Measurements from ENCODE around the gene TSC1.
A peak's percentile ranks its signal among the peaks of the same experiment; 100 is the strongest.

TSC1 gene

GRCh38 chr9:132887181-132888120, 57.0 kb downstream of the TSC1 start:
- no peak for DNase-seq
- Mint-ChIP-seq H3K4me1 (peaks cover 11% of the 10 kb centered on the region), H3K4me3 (no peak overlapping the region), H3K27ac (no peak overlapping the region), H3K9me3 (no peaks in the 10 kb centered on the region), H3K27me3 (ENCODE audit: low read depth, poor library complexity) (no peaks in the 10 kb centered on the region), H3K36me3 (ENCODE audit: low read depth) (no peaks in the 10 kb centered on the region)
- TF ChIP-seq CTCF (IDR thresholded peaks at IDR 0.05), result no peak

GRCh38 chr9:132886334-132886725, 58.1 kb downstream of the TSC1 start:
- no peaks in the 10 kb centered on the region for H3K36me3 Mint-ChIP-seq (ENCODE audit: low read depth)
- H3K4me1 Mint-ChIP-seq, result peaks cover 16% of the 10 kb centered on the region
- no peak for DNase-seq
- H3K9me3 Mint-ChIP-seq, result no peaks in the 10 kb centered on the region
- no peak overlapping the region for H3K27ac Mint-ChIP-seq
- TF ChIP-seq CTCF (IDR thresholded peaks at IDR 0.05), result no peak
- no peaks in the 10 kb centered on the region for H3K27me3 Mint-ChIP-seq (ENCODE audit: low read depth, poor library complexity)
- no peak overlapping the region for H3K4me3 Mint-ChIP-seq

GRCh38 chr9:132885720-132886333, 58.6 kb downstream of the TSC1 start:
- H3K4me1 Mint-ChIP-seq, result peaks cover 16% of the 10 kb centered on the region
- no peak for DNase-seq
- H3K36me3 Mint-ChIP-seq (ENCODE audit: low read depth), result no peaks in the 10 kb centered on the region
- H3K4me3 Mint-ChIP-seq, result no peak overlapping the region
- H3K9me3 Mint-ChIP-seq, result no peaks in the 10 kb centered on the region
- TF ChIP-seq CTCF (IDR thresholded peaks at IDR 0.05), result no peak
- H3K27me3 Mint-ChIP-seq (ENCODE audit: low read depth, poor library complexity), result no peaks in the 10 kb centered on the region
- no peak overlapping the region for H3K27ac Mint-ChIP-seq

GRCh38 chr9:132883349-132884294, 60.8 kb downstream of the TSC1 start:
- no peak overlapping the region for H3K4me3 Mint-ChIP-seq
- no peak for DNase-seq
- H3K36me3 Mint-ChIP-seq (ENCODE audit: low read depth), result no peaks in the 10 kb centered on the region
- no peaks in the 10 kb centered on the region for H3K9me3 Mint-ChIP-seq
- H3K27ac Mint-ChIP-seq, result no peak overlapping the region
- H3K27me3 Mint-ChIP-seq (ENCODE audit: low read depth, poor library complexity), result peaks cover 7% of the 10 kb centered on the region
- TF ChIP-seq CTCF (IDR thresholded peaks at IDR 0.05), result no peak
- peaks cover 28% of the 10 kb centered on the region for H3K4me1 Mint-ChIP-seq

- no peak for TF ChIP-seq CTCF (IDR thresholded peaks at IDR 0.05)
- Mint-ChIP-seq H3K4me3 (peak overlapping the region; percentile 38), H3K4me1 (peaks cover 28% of the 10 kb centered on the region), H3K27ac (peak overlapping the region; percentile 69), H3K9me3 (no peaks in the 10 kb centered on the region), H3K27me3 (ENCODE audit: low read depth, poor library complexity) (peaks cover 8% of the 10 kb centered on the region), H3K36me3 (ENCODE audit: low read depth) (no peaks in the 10 kb centered on the region)
- no peak for DNase-seq
Measured at GRCh38 chr9:132882616-132883015, 61.8 kb downstream of the TSC1 start.

Measured in nephron progenitor cell (in vitro differentiated cells).